HepG2 (cell line): Measurements from ENCODE around the gene RPE65. TPM values are rescaled to one million over a fixed set of nuclear protein-coding genes. Genes with fewer than 3 reads are reported as not detected.

Source experiments
- ATAC-seq: fragments of 200-7000 bp; cut with Tn5 transposase; 3 replicates; pipeline ENCODE4 v1.9.1; 2020; ENCODE audit warnings: mild to moderate bottlenecking, moderate library complexity
- BruUV-seq: library from RNA; stranded (reverse); fragments of 400-500 nt; replicated peaks from 2 replicates; lab custom pipeline; 2021; lab: Mats Ljungman, UMichigan
- CTCF ChIA-PET: fragments of 300-600 bp; formaldehyde crosslinking; extraction: SDS; loops from one replicate; lab custom pipeline; 2021; ENCODE audit warnings: low total read pairs, inconsistent platforms, low intra/inter-chr PET ratio; lab: Yijun Ruan, JAX
- POLR2A ChIA-PET: fragments of 350-600 bp; sonication (Branson Sonifier 250); formaldehyde crosslinking; loops from one replicate; lab custom pipeline; 2020; ENCODE audit warnings: antibody characterized with exemption, inconsistent platforms; lab: Yijun Ruan, JAX
- DNase-seq: peaks from one replicate; pipeline ENCODE4 v3.0.0-alpha.2; 2015; ENCODE audit warnings: low spot score
- FAIRE-seq: peaks from 3 replicates; lab custom pipeline; 2011; peaks lifted over from hg19 to GRCh38; lab: Jason Lieb, UNC
- H2AFZ ChIP-seq: one replicate; pipeline ENCODE4 v1.6.1; 2011; ENCODE audit warnings: low read length, inconsistent platforms
- H3K27ac ChIP-seq: fragments of 300-600 bp; 3 replicates; pipeline ENCODE4 v1.8.0; 2011; ENCODE audit warnings: mixed run types, mild to moderate bottlenecking, mixed read lengths, low read length, inconsistent platforms; ENCODE audit not compliant: insufficient read depth; ENCODE audit errors: extremely low read length
- H3K27me3 ChIP-seq, 2 experiments: fragments of 200-600 bp in 1 of 2; 2 replicates in 1 of 2; 3 replicates in 1 of 2; pipeline versions ENCODE4 v1.6.0 to v1.8.0; 2011; ENCODE audit warnings: low read length in 2 of 2, mild to moderate bottlenecking in 2 of 2, moderate library complexity in 2 of 2, inconsistent platforms in 1 of 2; ENCODE audit not compliant: insufficient read depth in 2 of 2, control insufficient read depth in 1 of 2
- H3K36me3 ChIP-seq, 2 experiments: fragments of 200-600 bp in 1 of 2; replicated peaks in 1 of 2; 2 replicates in 1 of 2; 3 replicates in 1 of 2; pipeline versions ENCODE4 v1.5.1 to v1.8.0; 2011; ENCODE audit warnings: low read length in 2 of 2, inconsistent platforms in 1 of 2; ENCODE audit not compliant: insufficient read depth in 2 of 2, control insufficient read depth in 1 of 2
- H3K4me1 ChIP-seq: 2 replicates; pipeline ENCODE4 v1.5.1; 2012; ENCODE audit warnings: low read length, inconsistent platforms; ENCODE audit not compliant: insufficient read depth
- H3K4me2 ChIP-seq: 2 replicates; pipeline ENCODE4 v1.6.0; 2011; ENCODE audit warnings: low read depth, low read length, inconsistent platforms
- H3K4me3 ChIP-seq, 3 experiments: fragments of 200-600 bp in 1 of 3; sonication (generic), shearing (Covaris generic) in 1 of 3; replicated peaks in 1 of 3; 2 replicates each; pipeline ENCODE4 v1.5.1; 2011 to 2016; ENCODE audit warnings: low read length in 3 of 3, inconsistent platforms in 2 of 3, low read depth in 2 of 3, mild to moderate bottlenecking in 2 of 3, control low read depth in 1 of 3, mixed read lengths in 1 of 3; ENCODE audit not compliant: insufficient read depth in 1 of 3
- H3K79me2 ChIP-seq: one replicate; pipeline ENCODE4 v1.6.1; 2011; ENCODE audit warnings: low read length, inconsistent platforms; ENCODE audit not compliant: insufficient read depth
- H3K9ac ChIP-seq: 2 replicates; pipeline ENCODE4 v1.6.0; 2011; ENCODE audit warnings: mild to moderate bottlenecking, low read depth, low read length, inconsistent platforms; ENCODE audit not compliant: insufficient read depth
- H3K9me3 ChIP-seq: 2 replicates; pipeline ENCODE4 v1.5.1; 2012; ENCODE audit warnings: mild to moderate bottlenecking, low read length
- H4K20me1 ChIP-seq: 2 replicates; pipeline ENCODE4 v1.6.0; 2011; ENCODE audit warnings: inconsistent platforms, mild to moderate bottlenecking, low read length, moderate library complexity; ENCODE audit not compliant: insufficient read depth
- BATF2 ChIP-seq: sonication (generic); formaldehyde crosslinking; IDR thresholded peaks from 2 replicates; pipeline ENCODE4 v1.8.0; 2022; ENCODE audit warnings: mild to moderate bottlenecking, missing genetic modification reagents, moderate library complexity
- BRCA1 ChIP-seq: sonication (generic); formaldehyde crosslinking; IDR thresholded peaks from 2 replicates; pipeline ENCODE4 v1.4.0; 2020; ENCODE audit warnings: missing genetic modification reagents
- CEBPZ ChIP-seq: IDR thresholded peaks from 2 replicates; pipeline ENCODE4 v1.6.1; 2012; ENCODE audit warnings: low read length, improper control_type of control experiment
- FOXM1 ChIP-seq: sonication (generic); formaldehyde crosslinking; IDR thresholded peaks from 2 replicates; pipeline ENCODE4 v1.5.0; 2020; ENCODE audit warnings: missing genetic modification reagents
- KDM3A ChIP-seq: IDR thresholded peaks from 2 replicates; pipeline ENCODE4 v1.6.1; 2018; ENCODE audit warnings: low read depth, missing compliant biosample characterization
- NFE2 ChIP-seq: sonication (generic); formaldehyde crosslinking; IDR thresholded peaks from 2 replicates; pipeline ENCODE4 v1.4.0; 2020; ENCODE audit warnings: missing genetic modification reagents
- NFYB ChIP-seq: sonication (generic); formaldehyde crosslinking; IDR thresholded peaks from 2 replicates; pipeline ENCODE4 v1.4.0; 2020; ENCODE audit warnings: missing genetic modification reagents
- PCBP2 ChIP-seq: fragments of 200-400 bp; formaldehyde crosslinking; optimal IDR thresholded peaks from 2 replicates; pipeline ENCODE3; 2018; ENCODE audit warnings: low read length, low read depth; ENCODE audit not compliant: poor library complexity, severe bottlenecking
- PPARG ChIP-seq: conservative IDR thresholded peaks from 2 replicates; pipeline ENCODE4 v1.6.1; 2016; ENCODE audit warnings: missing biosample characterization, missing genetic modification reagents
- RFX1 ChIP-seq: fragments of 450-650 bp; IDR thresholded peaks from 2 replicates; pipeline ENCODE4 v1.6.1; 2017
- RXRA ChIP-seq: sonication (generic); formaldehyde crosslinking; IDR thresholded peaks from 2 replicates; pipeline ENCODE4 v1.5.1; 2020; ENCODE audit warnings: missing genetic modification reagents
- SMAD3 ChIP-seq: sonication (generic); formaldehyde crosslinking; IDR thresholded peaks from 2 replicates; pipeline ENCODE4 v1.4.0; 2020; ENCODE audit warnings: missing genetic modification reagents
- TEAD3 ChIP-seq: optimal IDR thresholded peaks from 2 replicates; pipeline ENCODE3; 2016; ENCODE audit warnings: borderline replicate concordance
- THAP11 ChIP-seq: IDR thresholded peaks from 2 replicates; pipeline ENCODE4 v1.6.1; 2016; ENCODE audit warnings: missing biosample characterization, missing genetic modification reagents
- ZFP36L1 ChIP-seq: sonication (generic); formaldehyde crosslinking; IDR thresholded peaks from 2 replicates; pipeline ENCODE4 v1.8.0; 2022; ENCODE audit warnings: mild to moderate bottlenecking, missing genetic modification reagents, moderate library complexity
- ZNF350 ChIP-seq: sonication (generic); formaldehyde crosslinking; IDR thresholded peaks from 2 replicates; pipeline ENCODE4 v1.4.0; 2020; ENCODE audit warnings: mild to moderate bottlenecking, low read depth, missing genetic modification reagents, borderline replicate concordance
- ZNF362 ChIP-seq: sonication (generic); formaldehyde crosslinking; IDR thresholded peaks from 2 replicates; pipeline ENCODE4 v1.4.0; 2020; ENCODE audit warnings: missing genetic modification reagents, mild to moderate bottlenecking, borderline replicate concordance
- ZNF468 ChIP-seq: sonication (generic); formaldehyde crosslinking; IDR thresholded peaks from 2 replicates; pipeline ENCODE4 v1.8.0; 2022; ENCODE audit warnings: mild to moderate bottlenecking, moderate library complexity, missing genetic modification reagents
- WGBS: methylation state at CpG from one replicate; pipeline ENCODE4 v1.1.6; 2017; ENCODE audit warnings: low lambda C conversion rate; 5-methylcytosine and 5-hydroxymethylcytosine counted together
- in situ Hi-C: cut with HindIII; loops from 2 replicates; pipeline ENCODE4 v1.10.0; 2017; ENCODE audit warnings: low pct_unique_long_range_greater_than_20kb; ENCODE audit not compliant: extremely low pct_ligation_motif_present
- intact Hi-C: fragments of 100-400 bp; cut with micrococcal nuclease; formaldehyde crosslinking; loops from one replicate; pipeline ENCODE4 v1.10.0; 2022; ENCODE audit not compliant: unreplicated experiment
- polyA plus RNA-seq, 8 experiments: library from polyadenylated mRNA; depleted of rRNA in 3 of 8; stranded (reverse) in 7 of 8; unstranded in 1 of 8; fragments of >200 nt; fragmentation: Illumina TruSeq in 4 of 8; extraction: Trizol in 4 of 8; gene quantifications; 2 replicates each; pipeline versions ENCODE4 v1.2.1 to v1.2.3, GENCODE V29; 2011 to 2016; ENCODE audit warnings: low read depth in 4 of 8, missing spikeins in 1 of 8, mixed read lengths in 1 of 8; ENCODE audit not compliant: insufficient read depth in 1 of 8
- total RNA-seq, 5 experiments: library from RNA; depleted of rRNA; stranded (reverse); fragments of >200 nt; fragmentation: Illumina TruSeq; extraction: Trizol; gene quantifications; 2 replicates each; pipeline ENCODE4 v1.2.3, GENCODE V29; 2016; ENCODE audit warnings: low read depth in 1 of 5

Gene RPE65
- total and polyA plus RNA-seq, 2 of the 13 experiments (the other 11 are each of a cell fraction or from before 2014, with no cell fraction given): not detected

- ATAC-seq (no peak), FAIRE-seq (no peak), DNase-seq (no peak)
- Histone ChIP-seq H3K27ac (no peak overlapping the region), H3K36me3 (peaks cover 1 to 16% of the 10 kb centered on the region in 2 experiments; a peak in 3 of 5 replicates), H3K9ac (no peak overlapping the region), H2AFZ (no peak overlapping the region), H4K20me1 (no peaks in the 10 kb centered on the region), H3K9me3 (no peaks in the 10 kb centered on the region), H3K4me2 (no peak overlapping the region), H3K79me2 (no peaks in the 10 kb centered on the region), H3K27me3 (no peaks in the 10 kb centered on the region), H3K4me1 (no peaks in the 10 kb centered on the region), H3K4me3 (no peak overlapping the region)
- WGBS: 100% methylated on average over 1 of the region's 1 CpG
- no TSS peak for BruUV-seq
- CTCF ChIA-PET: no interaction called here
- TF ChIP-seq ZNF468 (CRISPR knock-in tag) (no peak), TEAD3 (CRISPR knock-in tag) (no peak), ZFP36L1 (CRISPR knock-in tag) (no peak), SMAD3 (CRISPR knock-in tag) (no peak), PCBP2 (no peak), KDM3A (CRISPR knock-in tag) (no peak), PPARG (CRISPR knock-in tag) (no peak), BATF2 (CRISPR knock-in tag) (no peak), BRCA1 (CRISPR knock-in tag) (no peak), ZNF362 (CRISPR knock-in tag) (no peak), CEBPZ (no peak), RXRA (no peak), ZNF350 (CRISPR knock-in tag) (no peak), RFX1 (no peak), NFYB (no peak), NFE2 (no peak), FOXM1 (CRISPR knock-in tag) (no peak), THAP11 (no peak)
- in situ Hi-C loops (no loop called here), intact Hi-C loops (no loop called here)
- POLR2A ChIA-PET: no interaction called here
Observed at GRCh38 chr1:68484618-68485017, 34.9 kb upstream of the RPE65 start.
